Trophoblast cell (in vitro differentiated cells and primary cell): ENCODE data around the gene AIG1.

ENCODE experiments used
- DNase-seq, 2 donors: peaks; one replicate each; pipeline ENCODE4 v3.0.0-alpha.2; 2016
- H2AFZ ChIP-seq: 2 replicates; pipeline ENCODE4 v1.6.1; 2013; ENCODE audit warnings: low read length, moderate library complexity, mild to moderate bottlenecking; ENCODE audit not compliant: insufficient read depth, poor library complexity
- H2AK5ac ChIP-seq: 2 replicates; pipeline ENCODE4 v1.6.1; 2013; ENCODE audit warnings: mild to moderate bottlenecking, low read length
- H2BK120ac ChIP-seq: 2 replicates; pipeline ENCODE4 v1.6.1; 2013; ENCODE audit warnings: low read length, mild to moderate bottlenecking, moderate library complexity; ENCODE audit not compliant: insufficient read depth, poor library complexity
- H2BK12ac ChIP-seq: 2 replicates; pipeline ENCODE4 v1.6.1; 2013; ENCODE audit warnings: mild to moderate bottlenecking, low read length, moderate library complexity
- H2BK5ac ChIP-seq: 2 replicates; pipeline ENCODE4 v1.6.1; 2013; ENCODE audit warnings: low read length, low read depth, moderate library complexity, mild to moderate bottlenecking; ENCODE audit not compliant: poor library complexity
- H3K14ac ChIP-seq: 2 replicates; pipeline ENCODE4 v1.6.1; 2013; ENCODE audit warnings: mild to moderate bottlenecking, low read length
- H3K18ac ChIP-seq: 2 replicates; pipeline ENCODE4 v1.6.1; 2013; ENCODE audit warnings: mild to moderate bottlenecking, low read length
- H3K23ac ChIP-seq: 2 replicates; pipeline ENCODE4 v1.6.1; 2013; ENCODE audit warnings: low read length
- H3K27ac ChIP-seq: 2 replicates; pipeline ENCODE4 v1.5.1; 2013; ENCODE audit warnings: low read depth, mild to moderate bottlenecking, inconsistent platforms, low read length, moderate library complexity
- H3K27me3 ChIP-seq: 2 replicates; pipeline ENCODE4 v1.6.1; 2013; ENCODE audit warnings: inconsistent platforms, mild to moderate bottlenecking, low read length, moderate library complexity; ENCODE audit not compliant: insufficient read depth
- H3K36me3 ChIP-seq, 2 experiments: 1 replicate in 1 of 2; 2 replicates in 1 of 2; pipeline ENCODE4 v1.6.1; 2013; ENCODE audit warnings: low read length in 2 of 2, mild to moderate bottlenecking in 2 of 2, moderate library complexity in 1 of 2; ENCODE audit not compliant: insufficient read depth in 2 of 2, control insufficient read depth in 1 of 2
- H3K4ac ChIP-seq: 2 replicates; pipeline ENCODE4 v1.6.1; 2013; ENCODE audit warnings: low read depth, mild to moderate bottlenecking, low read length, moderate library complexity
- H3K4me1 ChIP-seq, 2 experiments: 1 replicate in 1 of 2; 2 replicates in 1 of 2; pipeline ENCODE4 v1.6.1; 2013; ENCODE audit warnings: low read length in 2 of 2, mild to moderate bottlenecking in 2 of 2, moderate library complexity in 1 of 2; ENCODE audit not compliant: insufficient read depth in 2 of 2, control insufficient read depth in 1 of 2
- H3K4me2 ChIP-seq: 2 replicates; pipeline ENCODE4 v1.6.1; 2013; ENCODE audit warnings: inconsistent platforms, mild to moderate bottlenecking, low read length, moderate library complexity
- H3K4me3 ChIP-seq: 2 replicates; pipeline ENCODE4 v1.5.1; 2013; ENCODE audit warnings: mild to moderate bottlenecking, low read depth, low read length, inconsistent platforms
- H3K79me1 ChIP-seq: one replicate; pipeline ENCODE4 v1.6.1; 2013; ENCODE audit warnings: low read length
- H3K79me2 ChIP-seq: 2 replicates; pipeline ENCODE4 v1.6.1; 2013; ENCODE audit warnings: low read length, mild to moderate bottlenecking; ENCODE audit not compliant: control insufficient read depth, insufficient read depth, poor library complexity
- H3K9ac ChIP-seq: 2 replicates; pipeline ENCODE4 v1.6.1; 2013; ENCODE audit warnings: mild to moderate bottlenecking, low read length
- H3K9me3 ChIP-seq: 2 replicates; pipeline ENCODE4 v1.6.1; 2013; ENCODE audit warnings: low read depth, mild to moderate bottlenecking, control low read depth, inconsistent platforms, low read length; ENCODE audit not compliant: insufficient read depth
- H4K12ac ChIP-seq: 2 replicates; pipeline ENCODE4 v1.6.1; 2013; ENCODE audit warnings: low read depth, mild to moderate bottlenecking, low read length, moderate library complexity
- H4K8ac ChIP-seq: 2 replicates; pipeline ENCODE4 v1.6.1; 2013; ENCODE audit warnings: low read depth, mild to moderate bottlenecking, low read length, moderate library complexity
- H4K91ac ChIP-seq: one replicate; pipeline ENCODE4 v1.6.1; 2013; ENCODE audit warnings: low read depth, mild to moderate bottlenecking, low read length, moderate library complexity
- WGBS: extraction: QIAGEN DNeasy Blood & Tissue Kit; methylation state at CpG from one replicate; pipeline ENCODE4 v1.1.7; 2013; ENCODE audit warnings: missing lambda C conversion rate; ENCODE audit not compliant: insufficient read length, insufficient coverage; ENCODE audit errors: extremely low coverage; 5-methylcytosine and 5-hydroxymethylcytosine counted together

AIG1 gene

GRCh38 chr6:143234734-143235133, 174.0 kb downstream of the AIG1 start:
- Histone ChIP-seq H2BK12ac (no peak overlapping the region), H3K27ac (no peak overlapping the region), H3K36me3 (no peaks in the 10 kb centered on the region), H3K79me1 (no peaks in the 10 kb centered on the region), H3K4me3 (no peak overlapping the region), H3K9me3 (no peaks in the 10 kb centered on the region), H2BK120ac (no peak overlapping the region), H2AK5ac (no peak overlapping the region), H2BK5ac (no peak overlapping the region), H3K4ac (no peak overlapping the region), H3K27me3 (no peaks in the 10 kb centered on the region), H3K14ac (no peak overlapping the region), H4K91ac (no peak overlapping the region), H3K23ac (no peak overlapping the region), H3K4me1 (peaks cover 0 to 4% of the 10 kb centered on the region in 2 experiments), H3K9ac (no peak overlapping the region), H3K79me2 (no peaks in the 10 kb centered on the region), H2AFZ (no peak overlapping the region), H4K12ac (no peak overlapping the region), H4K8ac (no peak overlapping the region), H3K4me2 (no peak overlapping the region), H3K18ac (no peak overlapping the region)
- DNase-seq, result no peak
- WGBS, result no CpG with 5 or more reads among the region's 2 CpGs

GRCh38 chr6:143236151-143236798, 175.6 kb downstream of the AIG1 start:
- Histone ChIP-seq H2BK5ac (no peak overlapping the region), H3K79me1 (no peaks in the 10 kb centered on the region), H4K12ac (no peak overlapping the region), H3K14ac (no peak overlapping the region), H2AFZ (no peak overlapping the region), H3K4me1 (peaks cover 0 to 4% of the 10 kb centered on the region in 2 experiments), H3K36me3 (no peaks in the 10 kb centered on the region), H2BK120ac (no peak overlapping the region), H2BK12ac (no peak overlapping the region), H3K27me3 (no peaks in the 10 kb centered on the region), H2AK5ac (no peak overlapping the region), H3K18ac (no peak overlapping the region), H3K23ac (no peak overlapping the region), H3K9ac (no peak overlapping the region), H3K4ac (no peak overlapping the region), H4K91ac (no peak overlapping the region), H4K8ac (no peak overlapping the region), H3K27ac (no peak overlapping the region), H3K4me3 (no peak overlapping the region), H3K4me2 (no peak overlapping the region), H3K79me2 (no peaks in the 10 kb centered on the region), H3K9me3 (no peaks in the 10 kb centered on the region)
- DNase-seq, result peak; percentile 27 to 61
- WGBS, result no CpG with 5 or more reads among the region's 16 CpGs

GRCh38 chr6:143238306-143238705, 177.6 kb downstream of the AIG1 start:
- Histone ChIP-seq H3K79me2 (no peaks in the 10 kb centered on the region), H2AK5ac (no peak overlapping the region), H3K9me3 (no peaks in the 10 kb centered on the region), H3K4me1 (peaks cover 0 to 4% of the 10 kb centered on the region in 2 experiments), H3K27ac (no peak overlapping the region), H3K27me3 (no peaks in the 10 kb centered on the region), H2AFZ (no peak overlapping the region), H4K8ac (no peak overlapping the region), H2BK12ac (no peak overlapping the region), H3K18ac (no peak overlapping the region), H4K91ac (no peak overlapping the region), H3K4me2 (no peak overlapping the region), H2BK5ac (no peak overlapping the region), H3K14ac (no peak overlapping the region), H3K4ac (no peak overlapping the region), H3K9ac (no peak overlapping the region), H2BK120ac (no peak overlapping the region), H3K23ac (no peak overlapping the region), H3K79me1 (no peaks in the 10 kb centered on the region), H3K36me3 (no peaks in the 10 kb centered on the region), H4K12ac (no peak overlapping the region), H3K4me3 (no peak overlapping the region)
- DNase-seq, result no peak
- WGBS, result no CpG with 5 or more reads among the region's 1 CpG

DNA sequence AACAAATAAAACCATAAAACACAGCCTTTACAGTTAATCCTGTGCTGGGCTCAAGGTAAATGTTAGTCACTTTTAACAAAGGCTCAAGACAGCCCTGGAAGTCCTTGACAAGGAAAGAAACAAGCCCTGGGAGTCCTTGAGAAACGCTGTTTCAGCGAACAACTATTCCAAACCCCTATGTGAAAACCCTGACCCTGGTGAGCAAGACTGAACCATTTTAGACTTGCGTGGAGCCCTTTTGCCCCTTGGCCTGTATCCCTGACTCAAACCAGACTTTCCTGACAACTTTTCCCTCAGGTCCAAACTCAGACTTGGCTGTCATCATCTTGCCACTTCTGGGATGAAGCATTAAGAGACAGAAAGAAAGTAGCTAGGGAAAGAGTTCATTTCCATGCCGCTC, 180.4 kb downstream of the AIG1 start:
- Histone ChIP-seq H2BK12ac (no peak overlapping the region), H3K18ac (no peak overlapping the region), H4K12ac (no peak overlapping the region), H3K4me2 (no peak overlapping the region), H3K23ac (no peak overlapping the region), H4K91ac (no peak overlapping the region), H3K79me2 (no peaks in the 10 kb centered on the region), H2BK5ac (no peak overlapping the region), H3K36me3 (no peaks in the 10 kb centered on the region), H2AFZ (no peak overlapping the region), H3K4me1 (peaks cover 0 to 2% of the 10 kb centered on the region in 2 experiments), H3K9ac (no peak overlapping the region), H2BK120ac (no peak overlapping the region), H4K8ac (no peak overlapping the region), H3K79me1 (no peaks in the 10 kb centered on the region), H3K4ac (no peak overlapping the region), H3K27ac (peak overlapping the region; percentile 21), H3K9me3 (no peaks in the 10 kb centered on the region), H3K4me3 (no peak overlapping the region), H3K27me3 (no peaks in the 10 kb centered on the region), H3K14ac (no peak overlapping the region), H2AK5ac (no peak overlapping the region)
- WGBS, result no CpG with 5 or more reads among the region's 4 CpGs
- DNase-seq, result peak; percentile 51 to 68
